NCI-H526 treated with DMSO at 0.1 percent for 48 hours (cell line): ENCODE results near the gene IFNG.

Experiments
- DNase-seq: peaks from one replicate; lab custom pipeline; 2025; lab: John Stamatoyannopoulos, UW

IFNG gene

DNA sequence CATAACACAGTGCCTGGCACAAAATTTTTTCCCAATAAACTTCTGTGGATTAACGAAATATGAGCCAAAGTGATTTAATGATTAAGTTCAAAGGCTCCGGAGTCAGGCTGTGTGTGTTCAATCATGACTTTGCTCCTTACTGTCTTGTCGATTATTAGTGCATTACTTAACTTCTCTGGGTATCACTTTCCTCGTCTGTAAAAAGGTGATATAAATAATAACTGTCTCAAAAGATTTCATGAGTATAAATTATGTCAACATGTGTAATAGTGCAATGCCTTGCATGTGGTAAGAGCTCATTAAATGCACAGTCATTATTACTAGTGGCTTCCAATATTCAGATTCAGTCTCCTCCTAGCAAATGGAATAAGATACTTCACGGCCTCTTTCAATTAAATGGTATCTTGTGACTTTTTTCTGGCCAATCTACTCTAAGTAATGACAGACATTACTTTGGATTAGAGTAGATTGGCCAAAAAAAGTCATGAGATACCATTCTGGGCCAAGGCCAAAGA lies 6.8 kb upstream of the IFNG start:
- no peak for DNase-seq

GRCh38 chr12:68163560-68164081 lies 4.1 kb upstream of the IFNG start:
- no peak for DNase-seq

DNA sequence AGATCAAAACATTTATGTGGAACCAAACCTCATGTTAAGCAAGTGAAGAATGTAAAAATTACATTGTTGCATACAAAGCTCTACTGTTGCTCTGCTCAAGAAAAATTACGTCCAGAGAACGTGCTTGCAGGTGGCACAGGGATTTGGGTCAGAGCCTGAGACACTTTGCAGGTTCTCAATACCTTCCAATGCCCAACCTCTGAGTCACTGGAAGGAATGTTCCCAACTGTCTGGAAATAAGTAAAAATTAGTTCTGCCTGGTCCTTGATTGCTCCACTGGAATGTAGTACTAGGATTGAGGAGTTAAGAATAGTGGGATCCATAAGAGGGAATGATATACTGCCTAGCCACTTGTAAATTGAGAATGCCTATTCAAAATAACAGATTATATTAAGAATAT lies 2.8 kb upstream of the IFNG start:
- no peak for DNase-seq

DNA sequence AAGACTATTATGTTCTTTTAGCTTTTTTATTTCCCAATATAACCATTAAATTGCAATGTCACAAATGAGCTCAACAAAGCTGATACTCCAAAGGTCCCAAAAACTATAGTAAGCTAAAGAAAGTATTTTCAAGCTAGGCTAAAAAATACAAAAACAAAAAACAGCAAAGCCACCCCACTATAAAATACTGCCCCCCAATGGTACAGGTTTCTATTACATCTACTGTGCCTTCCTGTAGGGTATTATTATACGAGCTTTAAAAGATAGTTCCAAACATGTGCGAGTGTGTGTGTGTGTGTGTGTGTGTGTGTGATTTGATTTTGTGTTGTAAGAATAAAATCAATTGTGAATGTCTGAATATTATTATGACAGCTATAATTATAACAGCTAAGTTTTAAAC lies 1.1 kb downstream of the IFNG start:
- no peak for DNase-seq

DNA sequence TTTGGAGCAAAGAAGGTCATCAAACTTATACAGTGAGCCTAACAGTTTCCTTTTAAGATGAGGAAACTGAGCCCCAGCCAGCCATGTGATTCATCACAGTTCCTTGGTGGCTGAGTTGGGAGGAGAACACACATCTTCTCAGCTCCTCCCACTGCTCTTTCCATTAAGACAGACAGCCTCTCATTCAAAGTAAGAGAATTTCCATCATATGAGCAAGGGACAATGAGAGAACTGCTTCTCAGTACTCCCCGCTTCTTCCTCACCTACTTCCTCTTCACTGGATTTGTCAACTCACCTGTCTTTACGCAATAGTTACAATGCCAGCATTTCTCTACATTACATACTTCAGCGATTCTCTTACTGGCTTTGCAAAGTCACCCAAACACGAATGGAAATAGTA lies 2.2 kb downstream of the IFNG start:
- no peak for DNase-seq

DNA sequence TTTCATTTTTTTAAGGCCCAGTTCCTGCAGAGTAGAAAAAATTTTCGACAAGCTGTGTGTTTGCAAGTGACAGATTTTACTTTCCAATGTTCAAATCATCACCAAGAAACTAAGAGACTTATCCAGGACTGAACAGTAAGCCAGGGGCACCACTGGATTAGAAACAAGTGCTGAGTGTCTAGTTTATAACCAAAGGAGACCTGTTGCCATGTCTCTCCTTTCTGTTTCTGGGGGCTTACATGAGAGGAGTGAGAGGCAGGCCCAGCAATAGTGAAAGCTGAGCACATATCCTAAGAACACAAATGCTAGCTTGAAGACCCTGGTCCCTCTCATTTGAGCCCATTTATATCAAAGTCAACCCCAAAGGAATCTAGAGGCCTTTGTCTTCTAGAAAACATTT lies 2.9 kb downstream of the IFNG start:
- no peak for DNase-seq

DNA sequence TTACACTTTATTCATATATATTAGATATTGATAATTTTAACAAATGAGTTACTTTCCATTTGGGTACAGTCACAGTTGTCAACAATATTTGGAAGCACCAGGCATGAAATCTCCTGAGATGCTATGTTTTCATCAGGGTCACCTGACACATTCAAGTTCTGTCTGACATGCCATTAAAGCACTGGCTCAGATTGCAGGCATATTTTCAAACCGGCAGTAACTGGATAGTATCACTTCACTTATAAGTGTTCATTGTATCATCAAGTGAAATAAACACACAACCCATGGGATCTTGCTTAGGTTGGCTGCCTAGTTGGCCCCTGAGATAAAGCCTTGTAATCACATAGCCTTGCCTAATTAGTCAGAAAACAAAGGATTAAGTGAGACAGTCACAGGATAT lies 4.8 kb downstream of the IFNG start:
- DNase-seq: no peak

- DNase-seq: no peak
These were observed 11.1 kb downstream of the IFNG start for GRCh38 chr12:68148261-68148951.

GRCh38 chr12:68140556-68140955 lies 19.0 kb downstream of the IFNG start:
- DNase-seq: peak; percentile 25

GRCh38 chr12:68139941-68140340 lies 19.6 kb downstream of the IFNG start:
- DNase-seq: no peak

GRCh38 chr12:68139001-68139400 lies 20.5 kb downstream of the IFNG start:
- no peak for DNase-seq

DNA sequence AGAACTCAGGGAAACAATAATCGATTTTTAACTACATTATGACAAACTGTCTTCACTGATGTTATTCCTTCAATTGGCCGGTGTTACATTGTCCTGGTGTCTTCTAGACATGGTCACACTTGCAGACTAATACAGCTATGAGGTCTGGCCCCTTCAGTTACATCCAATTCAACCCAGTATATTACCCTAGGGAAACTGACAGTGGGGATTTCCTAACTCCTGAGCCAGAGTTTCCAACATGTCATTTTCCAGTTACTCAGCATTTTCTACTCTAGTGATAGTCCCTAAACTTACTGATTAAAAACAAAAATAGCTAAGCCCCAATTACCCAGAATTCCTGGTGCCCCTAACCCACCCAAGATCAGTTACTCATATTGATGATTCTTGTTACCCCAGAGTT lies 21.1 kb downstream of the IFNG start:
- no peak for DNase-seq

- DNase-seq: no peak
These were observed 22.2 kb downstream of the IFNG start for GRCh38 chr12:68137335-68137830.

- DNase-seq: no peak
These were observed 24.0 kb downstream of the IFNG start for GRCh38 chr12:68135520-68135919.

DNA sequence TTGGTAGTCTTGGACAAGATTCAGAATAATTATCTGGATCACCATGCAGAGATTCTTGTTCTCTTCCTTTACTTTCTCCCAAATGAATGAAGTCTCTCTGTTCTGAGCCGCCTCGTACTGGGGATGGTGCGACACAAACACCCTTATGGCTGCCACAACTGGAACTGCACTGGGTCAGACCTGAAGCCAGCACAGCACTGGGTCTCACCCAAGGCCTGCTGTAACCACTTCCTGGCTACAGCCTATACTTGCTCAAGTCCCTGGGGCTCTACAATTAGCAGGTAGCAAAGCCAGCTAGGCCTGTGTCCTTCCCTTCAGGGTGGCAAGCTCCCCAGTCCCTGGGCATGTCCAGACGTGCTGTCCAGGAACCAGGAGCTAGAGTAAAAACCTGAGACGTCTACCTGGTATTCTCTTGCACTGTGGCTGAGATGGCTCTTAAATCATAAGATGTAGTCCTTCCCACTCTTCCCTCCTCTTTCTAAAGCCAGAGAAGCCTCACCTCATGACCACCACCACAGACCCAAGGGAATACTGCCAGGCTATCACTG lies 27.6 kb downstream of the IFNG start:
- no peak for DNase-seq

DNA sequence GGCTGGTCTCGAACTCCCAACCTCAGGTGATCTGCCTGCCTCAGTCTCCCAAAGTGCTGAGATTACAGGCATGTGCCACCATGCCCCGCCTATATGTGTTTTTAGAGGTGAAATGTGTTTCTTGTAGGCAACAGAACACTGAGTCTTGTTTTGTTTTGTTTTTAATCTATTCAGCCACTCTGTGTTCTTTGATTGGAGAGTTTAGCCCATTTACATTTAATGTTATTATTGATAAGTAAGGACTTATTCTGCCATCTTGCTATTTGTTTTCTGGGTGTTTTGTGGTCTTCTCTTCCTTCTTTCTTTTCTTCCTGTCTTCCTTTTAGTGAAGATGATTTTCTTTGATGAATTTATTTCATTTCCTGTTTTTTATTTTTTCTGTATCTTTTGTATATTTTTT lies 29.6 kb downstream of the IFNG start:
- DNase-seq: no peak

DNA sequence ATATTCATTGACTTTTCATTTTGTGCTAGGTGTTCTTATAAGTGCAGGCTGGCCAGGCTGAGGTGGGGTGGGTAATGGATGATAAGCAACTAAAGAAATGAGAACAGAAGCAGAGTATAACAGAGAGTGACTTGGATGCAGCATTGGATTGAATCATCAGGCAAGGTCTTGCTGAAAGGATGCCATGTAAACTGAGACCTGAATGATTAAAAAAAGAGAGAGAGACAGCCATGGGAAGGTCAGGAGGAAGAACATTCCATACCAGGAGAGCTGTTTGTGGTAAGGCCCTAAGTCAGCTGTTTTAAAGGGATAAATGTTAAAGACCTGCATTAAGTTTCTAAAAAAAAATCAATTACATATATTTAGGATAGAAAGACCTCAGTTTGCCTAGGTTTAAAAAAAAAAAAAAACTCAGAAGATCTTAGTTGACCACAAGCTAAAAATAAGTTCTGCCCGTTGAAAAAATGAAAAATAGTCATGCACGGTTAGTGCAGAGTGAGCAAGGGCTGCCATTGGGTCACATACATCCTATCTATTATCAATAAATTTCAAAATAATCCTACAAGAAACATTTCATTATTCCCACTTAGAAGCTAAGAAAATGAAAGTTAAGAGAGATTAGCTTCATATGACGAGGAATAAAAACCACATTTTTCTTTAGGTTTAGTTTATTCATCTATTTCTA lies 37.2 kb downstream of the IFNG start:
- no peak for DNase-seq

- no peak for DNase-seq
These were observed 38.4 kb downstream of the IFNG start for GRCh38 chr12:68121143-68121542.

DNA sequence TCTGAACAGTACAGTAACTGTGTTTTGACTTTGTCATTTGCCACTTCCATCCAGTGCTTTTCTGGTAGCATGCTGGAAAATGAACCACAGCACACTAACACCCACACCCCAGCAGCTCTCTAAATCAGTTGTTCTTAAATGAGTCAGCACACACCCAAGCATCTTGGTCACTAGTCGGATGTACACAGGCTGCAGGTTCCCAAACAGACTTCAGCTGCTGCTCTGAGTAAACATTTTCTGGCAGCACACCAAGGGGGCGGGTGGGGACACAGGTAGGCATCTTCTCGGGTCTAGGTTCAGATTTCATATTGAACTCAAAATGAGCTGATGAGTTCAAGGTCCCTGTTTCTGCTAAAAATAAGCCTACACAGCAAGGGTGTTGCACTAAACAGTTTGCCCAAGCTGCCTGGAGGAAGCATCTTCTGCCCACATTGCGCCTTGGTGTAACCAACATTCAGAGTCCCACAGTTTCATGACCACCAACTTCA lies 39.8 kb downstream of the IFNG start:
- DNase-seq: no peak

DNA sequence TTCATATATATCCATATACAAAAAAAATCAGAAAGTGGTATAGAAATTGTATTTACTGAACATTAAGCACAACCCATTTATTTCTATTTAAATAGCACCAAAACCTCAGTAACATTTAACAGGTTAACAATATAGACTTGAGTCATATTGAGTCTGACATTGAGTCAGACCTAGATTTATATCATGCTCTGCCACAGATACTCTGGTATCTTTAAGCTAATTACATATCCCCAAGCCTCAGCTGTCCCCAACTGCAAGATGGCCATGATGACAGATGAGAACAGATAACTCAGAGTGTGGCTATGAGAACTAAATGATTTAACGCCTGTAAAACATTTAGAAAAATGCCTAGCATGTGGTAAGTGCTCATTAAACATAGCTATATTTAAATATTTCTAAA lies 40.3 kb downstream of the IFNG start:
- no peak for DNase-seq

DNA sequence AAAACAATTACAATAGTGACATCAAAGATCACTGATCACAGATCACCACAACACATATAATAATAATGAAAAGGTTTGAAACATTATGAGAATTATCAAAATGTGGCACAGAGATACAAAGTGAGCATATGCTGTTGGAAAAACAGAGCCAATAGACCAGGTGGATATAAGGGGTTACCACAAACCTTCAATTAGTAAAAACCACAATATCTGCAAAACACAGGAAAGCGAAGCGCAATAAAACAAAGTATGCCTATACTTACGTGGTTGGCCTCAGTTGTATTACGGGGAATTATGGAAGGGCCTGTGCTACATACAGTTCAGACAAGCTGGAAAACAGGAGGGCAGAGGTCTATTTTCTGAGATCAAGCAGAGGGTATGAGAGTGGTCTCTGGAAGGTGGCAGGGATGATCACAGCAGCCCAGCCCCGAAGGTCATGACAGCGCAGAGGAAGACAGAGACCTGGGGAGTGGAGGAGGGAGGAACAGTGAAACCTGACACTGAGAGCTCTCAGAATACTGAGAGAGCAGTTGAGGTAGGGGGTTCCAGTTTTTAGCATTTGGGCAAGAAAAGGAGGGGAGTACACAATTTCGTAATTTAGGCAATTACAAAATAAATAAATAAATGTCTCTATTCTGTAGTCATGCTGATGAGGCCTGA lies 41.3 kb downstream of the IFNG start:
- DNase-seq: no peak

DNA sequence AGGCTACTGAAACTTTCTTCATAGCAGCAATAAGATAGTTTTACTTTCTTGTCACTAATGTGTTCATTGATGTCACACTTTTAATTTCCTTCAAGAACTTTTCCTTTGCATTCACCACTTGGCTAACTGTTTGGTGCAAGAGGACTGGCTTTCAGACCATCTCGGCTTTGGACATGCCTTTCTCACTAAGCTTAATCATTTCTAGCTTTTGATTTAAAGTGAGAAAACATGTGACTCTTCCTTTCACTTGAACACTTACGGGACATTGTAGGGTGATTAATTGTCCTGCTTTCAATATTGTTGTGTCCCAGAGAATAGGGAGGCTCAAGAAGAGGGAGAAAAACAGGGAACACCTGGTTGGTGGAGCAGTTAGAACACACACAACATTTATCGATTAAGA lies 41.9 kb downstream of the IFNG start:
- DNase-seq: no peak
